GM12878 (cell line): Measurements from ENCODE around the gene KLHL5. TPM values are rescaled to one million over a fixed set of nuclear protein-coding genes. Genes with fewer than 3 reads are reported as not detected.

ENCODE experiments used
- ATAC-seq: fragments of 200-7000 bp; cut with Tn5 transposase; 3 replicates; pipeline ENCODE4 v1.9.1; 2020; ENCODE audit warnings: mild to moderate bottlenecking, moderate library complexity
- BruUV-seq: library from RNA; stranded (reverse); fragments of 400-500 nt; replicated peaks from 2 replicates; lab custom pipeline; 2021; lab: Mats Ljungman, UMichigan
- CTCF ChIA-PET: fragments of 300-600 bp; sonication (Branson Sonifier 250); formaldehyde crosslinking; extraction: SDS; loops from one replicate; lab custom pipeline; 2021; ENCODE audit warnings: inconsistent platforms; lab: Yijun Ruan, JAX
- POLR2A ChIA-PET: fragments of 350-600 bp; formaldehyde crosslinking; extraction: SDS; loops from one replicate; lab custom pipeline; 2021; ENCODE audit warnings: inconsistent platforms; lab: Charles Lee
- RAD21 ChIA-PET: fragments of 300-600 bp; sonication (Branson Sonifier 250); formaldehyde crosslinking; loops from one replicate; lab custom pipeline; 2023; ENCODE audit warnings: antibody characterized with exemption; ENCODE audit not compliant: unreplicated experiment; lab: Charles Lee
- SMC1A ChIA-PET: fragments of 300-600 bp; sonication (Branson Sonifier 250); formaldehyde crosslinking; loops from one replicate; lab custom pipeline; 2023; ENCODE audit not compliant: unreplicated experiment, uncharacterized antibody; lab: Charles Lee
- DNase-seq: peaks from one replicate; pipeline ENCODE4 v3.0.0-alpha.2; 2011; ENCODE audit warnings: low read depth, low spot score
- FAIRE-seq: peaks from 3 replicates; lab custom pipeline; 2011; peaks lifted over from hg19 to GRCh38; lab: Jason Lieb, UNC
- H2AFZ ChIP-seq: 2 replicates; pipeline ENCODE4 v1.6.0; 2011; ENCODE audit warnings: low read depth, low read length, control low read depth; ENCODE audit not compliant: control insufficient read depth
- H3K27ac ChIP-seq: 2 replicates; pipeline ENCODE4 v1.5.1; 2011; ENCODE audit warnings: control low read depth; ENCODE audit not compliant: control insufficient read depth, insufficient read depth
- H3K27me3 ChIP-seq, 2 experiments: replicated peaks in 1 of 2; 2 replicates each; pipeline versions ENCODE4 v1.6.0 to v1.6.1; 2011; ENCODE audit warnings: low read length in 1 of 2; ENCODE audit not compliant: control insufficient read depth in 2 of 2, insufficient read depth in 2 of 2
- H3K36me3 ChIP-seq, 2 experiments: 2 replicates each; pipeline ENCODE4 v1.5.1; 2011; ENCODE audit warnings: low read length in 1 of 2; ENCODE audit not compliant: control insufficient read depth in 2 of 2, insufficient read depth in 2 of 2
- H3K4me1 ChIP-seq: 2 replicates; pipeline ENCODE4 v1.6.1; 2011; ENCODE audit warnings: mild to moderate bottlenecking, low read length, moderate library complexity, mixed read lengths; ENCODE audit not compliant: control insufficient read depth, insufficient read depth
- H3K4me2 ChIP-seq: 2 replicates; pipeline ENCODE4 v1.6.0; 2011; ENCODE audit warnings: control low read depth; ENCODE audit not compliant: control insufficient read depth, insufficient read depth
- H3K4me3 ChIP-seq: fragments of 200-600 bp; sonication (generic); 2 replicates; pipeline ENCODE4 v1.5.1; 2016
- H3K79me2 ChIP-seq: 2 replicates; pipeline ENCODE4 v1.6.0; 2011; ENCODE audit warnings: low read length; ENCODE audit not compliant: control insufficient read depth, insufficient read depth
- H3K9ac ChIP-seq: 2 replicates; pipeline ENCODE4 v1.8.0; 2011; ENCODE audit warnings: low read length, control low read depth, mixed read lengths; ENCODE audit not compliant: control insufficient read depth, insufficient read depth
- H3K9me3 ChIP-seq: replicated peaks from 3 replicates; pipeline ENCODE4 v1.5.1; 2011; ENCODE audit warnings: mild to moderate bottlenecking, low read length; ENCODE audit not compliant: control insufficient read depth, insufficient read depth
- H4K20me1 ChIP-seq: 2 replicates; pipeline ENCODE4 v1.6.0; 2011; ENCODE audit not compliant: control insufficient read depth, insufficient read depth
- ASH2L ChIP-seq: fragments of 300-600, 200-600 bp; sonication (generic); IDR thresholded peaks from 2 replicates; pipeline ENCODE4 v1.6.1; 2017; ENCODE audit warnings: low read depth, mild to moderate bottlenecking, borderline replicate concordance
- ATF7 ChIP-seq: fragments of 450-650 bp; IDR thresholded peaks from 2 replicates; pipeline ENCODE4 v1.6.1; 2016; ENCODE audit warnings: low read depth, mild to moderate bottlenecking
- BACH1 ChIP-seq: fragments of 450-650 bp; IDR thresholded peaks from 2 replicates; pipeline ENCODE4 v1.6.1; 2017; ENCODE audit warnings: mild to moderate bottlenecking, borderline replicate concordance
- BCL3 ChIP-seq: IDR thresholded peaks from 2 replicates; pipeline ENCODE4 v1.6.1; 2011; ENCODE audit warnings: borderline replicate concordance, low read depth, mild to moderate bottlenecking, moderate library complexity, low read length; ENCODE audit not compliant: insufficient read depth, poor library complexity, severe bottlenecking
- BRCA1 ChIP-seq: IDR thresholded peaks from 2 replicates; pipeline ENCODE4 v1.6.1; 2011; ENCODE audit warnings: low read depth, low read length, improper control_type of control experiment
- FOS ChIP-seq: IDR thresholded peaks from 3 replicates; pipeline ENCODE4 v1.6.1; 2011; ENCODE audit warnings: borderline replicate concordance; ENCODE audit not compliant: insufficient read length; ENCODE audit errors: extremely low read depth
- IKZF1 ChIP-seq: fragments of 450-650 bp; conservative IDR thresholded peaks from 2 replicates; pipeline ENCODE4 v1.6.1; 2017; ENCODE audit warnings: antibody characterized with exemption, mild to moderate bottlenecking
- LARP7 ChIP-seq: fragments of 450-650 bp; IDR thresholded peaks from 2 replicates; pipeline ENCODE4 v1.6.1; 2017; ENCODE audit warnings: mild to moderate bottlenecking
- NBN ChIP-seq: fragments of 450-650 bp; IDR thresholded peaks from 2 replicates; pipeline ENCODE4 v1.6.1; 2016
- PML ChIP-seq: IDR thresholded peaks from 2 replicates; pipeline ENCODE4 v1.6.1; 2012; ENCODE audit warnings: low read length, inconsistent platforms
- RFX5 ChIP-seq: IDR thresholded peaks from 2 replicates; pipeline ENCODE4 v1.6.1; 2011; ENCODE audit warnings: low read depth, low read length, improper control_type of control experiment
- RUNX3 ChIP-seq: IDR thresholded peaks from 2 replicates; pipeline ENCODE4 v1.6.1; 2012; ENCODE audit warnings: low read length, inconsistent platforms
- TAF1 ChIP-seq: IDR thresholded peaks from 2 replicates; pipeline ENCODE4 v1.6.1; 2011; ENCODE audit warnings: mild to moderate bottlenecking, low read depth, low read length, borderline replicate concordance
- YBX1 ChIP-seq: fragments of 450-650 bp; IDR thresholded peaks from 2 replicates; pipeline ENCODE4 v1.6.1; 2016; ENCODE audit warnings: antibody characterized with exemption
- WGBS: methylation state at CpG from one replicate; pipeline ENCODE4 v1.1.6; 2016; ENCODE audit warnings: low lambda C conversion rate; ENCODE audit not compliant: insufficient replicate concordance, insufficient coverage; ENCODE audit errors: missing lambda C conversion rate; 5-methylcytosine and 5-hydroxymethylcytosine counted together
- in situ Hi-C: fragments of 300-500 bp; cut with MboI; formaldehyde crosslinking; loops from 9 replicates; pipeline ENCODE4 v1.14.3; 2018; ENCODE audit warnings: mixed read lengths
- intact Hi-C: fragments of 100-400 bp; cut with micrococcal nuclease; formaldehyde crosslinking; loops from one replicate; pipeline ENCODE4 v1.14.2; 2022; ENCODE audit not compliant: unreplicated experiment
- polyA plus RNA-seq, 11 experiments: library from polyadenylated mRNA; depleted of rRNA in 4 of 11; unstranded in 6 of 11; stranded (reverse) in 5 of 11; fragments of >200 nt; fragmentation: Nextera tagmentation in 4 of 11; fragmentation: Illumina TruSeq in 1 of 11; extraction: Ambion mirVana in 4 of 11; extraction: Trizol in 1 of 11; gene quantifications; 1 replicate in 1 of 11; 2 replicates in 10 of 11; pipeline versions ENCODE4 v1.2.1 to v1.2.3, GENCODE V29; 2011 to 2016; ENCODE audit warnings: inconsistent platforms in 2 of 11, missing spikeins in 2 of 11, low read depth in 1 of 11
- total RNA-seq, 4 experiments: library from RNA; depleted of rRNA in 3 of 4; stranded (reverse); fragments of >200 nt in 3 of 4; fragmentation: Illumina TruSeq in 1 of 4; extraction: Trizol in 1 of 4; gene quantifications; 2 replicates each; pipeline versions ENCODE4 v1.2.1 to v1.2.3, GENCODE V29; 2013 to 2021
- TF ChIP-seq, protein P1 (sequence below): IDR thresholded peaks from 2 replicates; pipeline ENCODE4 v1.6.1; 2012; ENCODE audit warnings: mild to moderate bottlenecking, low read depth, low read length
- TF ChIP-seq, protein P2 (sequence below): fragments of 450-650 bp; IDR thresholded peaks from 2 replicates; pipeline ENCODE4 v1.6.1; 2017; ENCODE audit warnings: mild to moderate bottlenecking

Gene KLHL5
- total and polyA plus RNA-seq, 10 of the 15 experiments (the other 5 are each of a cell fraction or from before 2014, with no cell fraction given): 4.7 to 27.3 (median 12.6) TPM

GRCh38 chr4:39085891-39086290, 23.9 kb downstream of the KLHL5 start:
- ATAC-seq: no peak
- Histone ChIP-seq H3K27ac (no peak overlapping the region), H3K9me3 (no peaks in the 10 kb centered on the region), H3K36me3 (peaks cover 0 to 3% of the 10 kb centered on the region in 2 experiments; a peak in 2 of 4 replicates), H4K20me1 (no peaks in the 10 kb centered on the region), H2AFZ (no peak overlapping the region), H3K79me2 (no peaks in the 10 kb centered on the region), H3K4me2 (no peak overlapping the region), H3K27me3 (no peaks in the 10 kb centered on the region), H3K4me1 (no peaks in the 10 kb centered on the region), H3K9ac (no peak overlapping the region), H3K4me3 (no peak overlapping the region)
- 97% methylated on average over 5 of the region's 5 CpGs for WGBS
- DNase-seq: no peak
- POLR2A ChIA-PET: no interaction called here
- RAD21 ChIA-PET: interaction anchor here (0.6 kb wide), 1 partner anchor 96 kb away, joined by 4 read pairs; no protein-coding TSS in a partner anchor
- in situ Hi-C loops: no loop called here
- CTCF ChIA-PET: interaction anchor here (1.6 kb wide), 1 partner anchor 35 kb away, joined by 5 read pairs; no protein-coding TSS in a partner anchor
- SMC1A ChIA-PET: interaction anchor here (0.9 to 1.3 kb wide), 2 partner anchors 44 to 198 kb away, joined by 3 to 4 read pairs; no protein-coding TSS in a partner anchor
- FAIRE-seq: no peak
- BruUV-seq: no TSS peak
- intact Hi-C loops: no loop called here
- no peak for TF ChIP-seq BCL3
- TF ChIP-seq, protein P1, sequence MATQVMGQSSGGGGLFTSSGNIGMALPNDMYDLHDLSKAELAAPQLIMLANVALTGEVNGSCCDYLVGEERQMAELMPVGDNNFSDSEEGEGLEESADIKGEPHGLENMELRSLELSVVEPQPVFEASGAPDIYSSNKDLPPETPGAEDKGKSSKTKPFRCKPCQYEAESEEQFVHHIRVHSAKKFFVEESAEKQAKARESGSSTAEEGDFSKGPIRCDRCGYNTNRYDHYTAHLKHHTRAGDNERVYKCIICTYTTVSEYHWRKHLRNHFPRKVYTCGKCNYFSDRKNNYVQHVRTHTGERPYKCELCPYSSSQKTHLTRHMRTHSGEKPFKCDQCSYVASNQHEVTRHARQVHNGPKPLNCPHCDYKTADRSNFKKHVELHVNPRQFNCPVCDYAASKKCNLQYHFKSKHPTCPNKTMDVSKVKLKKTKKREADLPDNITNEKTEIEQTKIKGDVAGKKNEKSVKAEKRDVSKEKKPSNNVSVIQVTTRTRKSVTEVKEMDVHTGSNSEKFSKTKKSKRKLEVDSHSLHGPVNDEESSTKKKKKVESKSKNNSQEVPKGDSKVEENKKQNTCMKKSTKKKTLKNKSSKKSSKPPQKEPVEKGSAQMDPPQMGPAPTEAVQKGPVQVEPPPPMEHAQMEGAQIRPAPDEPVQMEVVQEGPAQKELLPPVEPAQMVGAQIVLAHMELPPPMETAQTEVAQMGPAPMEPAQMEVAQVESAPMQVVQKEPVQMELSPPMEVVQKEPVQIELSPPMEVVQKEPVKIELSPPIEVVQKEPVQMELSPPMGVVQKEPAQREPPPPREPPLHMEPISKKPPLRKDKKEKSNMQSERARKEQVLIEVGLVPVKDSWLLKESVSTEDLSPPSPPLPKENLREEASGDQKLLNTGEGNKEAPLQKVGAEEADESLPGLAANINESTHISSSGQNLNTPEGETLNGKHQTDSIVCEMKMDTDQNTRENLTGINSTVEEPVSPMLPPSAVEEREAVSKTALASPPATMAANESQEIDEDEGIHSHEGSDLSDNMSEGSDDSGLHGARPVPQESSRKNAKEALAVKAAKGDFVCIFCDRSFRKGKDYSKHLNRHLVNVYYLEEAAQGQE: no peak
- no peak for TF ChIP-seq ASH2L
- TF ChIP-seq, protein P2, sequence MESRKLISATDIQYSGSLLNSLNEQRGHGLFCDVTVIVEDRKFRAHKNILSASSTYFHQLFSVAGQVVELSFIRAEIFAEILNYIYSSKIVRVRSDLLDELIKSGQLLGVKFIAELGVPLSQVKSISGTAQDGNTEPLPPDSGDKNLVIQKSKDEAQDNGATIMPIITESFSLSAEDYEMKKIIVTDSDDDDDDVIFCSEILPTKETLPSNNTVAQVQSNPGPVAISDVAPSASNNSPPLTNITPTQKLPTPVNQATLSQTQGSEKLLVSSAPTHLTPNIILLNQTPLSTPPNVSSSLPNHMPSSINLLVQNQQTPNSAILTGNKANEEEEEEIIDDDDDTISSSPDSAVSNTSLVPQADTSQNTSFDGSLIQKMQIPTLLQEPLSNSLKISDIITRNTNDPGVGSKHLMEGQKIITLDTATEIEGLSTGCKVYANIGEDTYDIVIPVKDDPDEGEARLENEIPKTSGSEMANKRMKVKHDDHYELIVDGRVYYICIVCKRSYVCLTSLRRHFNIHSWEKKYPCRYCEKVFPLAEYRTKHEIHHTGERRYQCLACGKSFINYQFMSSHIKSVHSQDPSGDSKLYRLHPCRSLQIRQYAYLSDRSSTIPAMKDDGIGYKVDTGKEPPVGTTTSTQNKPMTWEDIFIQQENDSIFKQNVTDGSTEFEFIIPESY: no peak
- TF ChIP-seq RUNX3: no peak
- TF ChIP-seq YBX1: no peak
- no peak for TF ChIP-seq IKZF1
- TF ChIP-seq RFX5: no peak
- TF ChIP-seq ATF7: no peak
- TF ChIP-seq NBN: no peak
- TF ChIP-seq BRCA1: no peak
- no peak for TF ChIP-seq TAF1
- TF ChIP-seq BACH1: no peak
- TF ChIP-seq FOS: no peak
- TF ChIP-seq PML: no peak
- no peak for TF ChIP-seq LARP7
